Subcutaneous adipose tissue (tissue), 4 donors: ENCODE measurements around the gene FIBIN. TPM values are rescaled to one million over a fixed set of nuclear protein-coding genes. Genes with fewer than 3 reads are reported as not detected.

Experiments
- CTCF ChIP-seq: fragments of 450-650 bp; IDR thresholded peaks from one replicate; pipeline ENCODE4 v1.5.1; 2016; ENCODE audit warnings: low read depth, mild to moderate bottlenecking, control low read depth, antibody characterized with exemption, moderate library complexity
- total RNA-seq, 4 donors: library from RNA; depleted of rRNA; stranded (reverse); fragments of >200 nt; gene quantifications; one replicate each; pipeline ENCODE4 v1.1.0, GENCODE V29; 2016

FIBIN gene
- total RNA-seq, 4 donors from 2014 or later, result 20.4 to 101 (median 38.9) TPM

- no peak for TF ChIP-seq CTCF
Observed at GRCh38 chr11:26950260-26950719, 43.6 kb upstream of the FIBIN start.

GRCh38 chr11:26951809-26952515 lies 42.0 kb upstream of the FIBIN start:
- TF ChIP-seq CTCF, result no peak

GRCh38 chr11:26953770-26954392 lies 40.0 kb upstream of the FIBIN start:
- no peak for TF ChIP-seq CTCF

GRCh38 chr11:26958005-26958701 lies 35.8 kb upstream of the FIBIN start:
- no peak for TF ChIP-seq CTCF

GRCh38 chr11:26958702-26959049 lies 35.2 kb upstream of the FIBIN start:
- no peak for TF ChIP-seq CTCF

GRCh38 chr11:26960281-26960680 lies 33.6 kb upstream of the FIBIN start:
- no peak for TF ChIP-seq CTCF

GRCh38 chr11:26963764-26964163 lies 30.1 kb upstream of the FIBIN start:
- no peak for TF ChIP-seq CTCF
